ENCODE measurements around the gene SLAMF6.
"Not testable (repeated sequence)": the region's sequence is repeated elsewhere in the genome, so short reads cannot be mapped to it uniquely, and the experiment has no call there.

The SLAMF6 gene

GRCh38 chr1:160504651-160505050, 18.4 kb downstream of the SLAMF6 start:
- DNase-seq (ENCODE audit: low read depth), result no peak

- no peak for DNase-seq (ENCODE audit: low read depth)
Observed at GRCh38 chr1:160503087-160503486, 20.0 kb downstream of the SLAMF6 start.

DNA sequence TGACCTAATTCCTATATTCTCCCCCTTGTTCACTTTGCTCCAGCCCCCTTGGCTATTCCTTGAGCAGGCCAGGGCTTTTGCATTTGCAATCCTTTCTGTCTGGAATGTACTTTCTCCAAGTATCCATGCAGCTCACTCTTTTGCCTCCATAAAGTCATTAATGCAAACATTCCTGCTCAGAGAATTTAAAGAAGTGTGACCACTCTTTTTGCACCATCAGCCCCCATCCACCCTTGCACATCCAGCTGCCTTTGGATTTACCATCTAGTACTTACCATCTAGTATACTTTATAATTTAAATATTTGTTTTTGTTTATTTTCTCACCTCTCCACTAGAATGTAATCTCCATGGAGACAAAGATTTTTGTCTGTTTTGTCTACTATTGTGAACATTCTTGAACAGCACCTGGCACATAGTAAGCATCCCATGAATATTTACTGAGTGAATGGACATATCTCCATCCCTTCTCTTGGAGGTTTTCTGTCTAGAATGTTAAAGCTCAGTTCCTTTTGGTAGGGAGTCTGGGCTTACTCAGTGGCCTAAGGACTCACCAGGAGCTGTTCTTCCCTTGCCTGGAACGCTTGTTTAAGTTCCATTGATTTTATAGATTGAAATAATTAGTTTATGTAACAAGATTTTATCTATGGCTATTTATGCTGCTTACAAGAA, 22.6 kb downstream of the SLAMF6 start:
- DNase-seq (ENCODE audit: low read depth), result no peak

GRCh38 chr1:160499631-160500030, 23.4 kb downstream of the SLAMF6 start:
- no peak for DNase-seq (ENCODE audit: low read depth)

- DNase-seq (ENCODE audit: low read depth), result not testable (repeated sequence)
Observed at GRCh38 chr1:160498301-160499065, 24.6 kb downstream of the SLAMF6 start.

DNA sequence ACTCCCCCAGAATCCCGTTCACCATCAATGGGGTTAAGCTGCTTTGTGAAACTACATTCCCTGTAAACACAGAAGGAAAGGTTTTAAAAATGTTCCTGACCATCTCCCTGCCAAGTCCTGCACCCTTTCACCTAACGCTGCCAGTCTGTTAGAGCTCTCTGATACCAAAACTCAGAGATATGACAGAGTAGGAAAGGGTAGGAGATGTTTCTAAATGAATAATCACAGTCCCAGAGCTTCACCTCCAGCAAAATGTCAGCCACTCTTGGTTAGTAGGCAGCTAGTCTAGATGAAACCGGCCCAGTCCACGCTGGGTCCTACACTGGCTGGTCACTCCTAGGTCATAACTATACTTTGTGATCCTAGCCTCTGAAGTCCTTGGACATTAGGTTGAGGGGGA, 26.7 kb downstream of the SLAMF6 start:
- DNase-seq (ENCODE audit: low read depth), result no peak

- no peak for DNase-seq (ENCODE audit: low read depth)
Observed at GRCh38 chr1:160494620-160495019, 28.4 kb downstream of the SLAMF6 start.

DNA sequence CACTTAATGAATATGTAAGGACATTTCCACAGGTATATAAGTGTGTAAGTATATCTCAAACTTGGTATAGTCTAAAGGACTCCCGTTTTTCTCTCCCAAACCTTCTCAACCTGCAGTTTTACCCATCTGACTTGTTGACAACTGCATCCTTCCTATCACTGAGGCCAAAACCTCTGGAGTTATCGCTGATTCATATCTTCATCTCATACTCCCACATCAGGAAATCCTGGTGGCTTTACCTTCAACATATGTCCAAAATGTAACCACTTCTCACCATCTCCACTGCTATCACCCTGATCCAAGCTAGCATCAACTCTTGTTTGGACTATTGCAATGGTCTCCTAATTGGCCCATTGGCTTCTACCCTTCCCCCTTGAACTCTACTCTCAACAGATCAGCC, 30.4 kb downstream of the SLAMF6 start:
- no peak for DNase-seq (ENCODE audit: low read depth)

DNA sequence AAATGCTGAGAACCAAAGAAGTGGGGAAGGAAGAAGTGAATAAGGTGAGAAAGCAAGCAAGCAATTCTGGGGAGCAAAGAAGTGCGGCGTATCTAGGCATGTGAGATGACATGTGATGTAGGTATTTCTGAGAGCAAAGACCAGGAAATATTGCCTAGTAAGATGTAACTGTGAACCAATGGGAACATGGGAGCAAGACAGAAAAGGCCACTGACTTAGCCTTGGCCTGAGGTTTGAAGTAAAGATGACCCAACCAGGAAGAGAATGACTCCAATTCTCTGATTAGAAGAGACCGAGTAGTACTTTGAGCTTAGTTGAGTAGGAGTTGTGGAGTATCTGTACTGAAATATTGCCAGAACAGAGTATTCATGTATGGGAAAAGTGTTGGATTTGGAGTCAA, 31.1 kb downstream of the SLAMF6 start:
- no peak for DNase-seq (ENCODE audit: low read depth)

DNA sequence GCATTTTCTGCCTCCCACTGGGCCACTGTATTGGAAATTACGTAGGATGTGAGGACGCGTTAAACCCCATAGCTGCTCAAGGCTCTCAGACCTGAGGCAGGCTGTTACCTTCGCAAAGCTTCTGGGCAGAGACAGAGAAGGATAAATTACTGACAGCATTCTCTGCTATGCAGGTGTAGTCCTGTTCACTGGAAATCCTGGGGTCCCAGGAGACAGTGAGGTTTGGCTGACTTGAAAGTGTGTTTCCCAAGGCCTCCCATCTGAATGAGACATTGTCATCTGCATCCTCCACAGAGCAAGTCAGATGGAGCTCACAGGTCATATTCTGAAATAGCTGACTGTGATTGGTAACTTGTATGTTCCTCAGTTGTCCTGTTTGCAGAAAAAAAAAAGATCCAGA, 32.0 kb downstream of the SLAMF6 start:
- DNase-seq (ENCODE audit: low read depth), result no peak

DNA sequence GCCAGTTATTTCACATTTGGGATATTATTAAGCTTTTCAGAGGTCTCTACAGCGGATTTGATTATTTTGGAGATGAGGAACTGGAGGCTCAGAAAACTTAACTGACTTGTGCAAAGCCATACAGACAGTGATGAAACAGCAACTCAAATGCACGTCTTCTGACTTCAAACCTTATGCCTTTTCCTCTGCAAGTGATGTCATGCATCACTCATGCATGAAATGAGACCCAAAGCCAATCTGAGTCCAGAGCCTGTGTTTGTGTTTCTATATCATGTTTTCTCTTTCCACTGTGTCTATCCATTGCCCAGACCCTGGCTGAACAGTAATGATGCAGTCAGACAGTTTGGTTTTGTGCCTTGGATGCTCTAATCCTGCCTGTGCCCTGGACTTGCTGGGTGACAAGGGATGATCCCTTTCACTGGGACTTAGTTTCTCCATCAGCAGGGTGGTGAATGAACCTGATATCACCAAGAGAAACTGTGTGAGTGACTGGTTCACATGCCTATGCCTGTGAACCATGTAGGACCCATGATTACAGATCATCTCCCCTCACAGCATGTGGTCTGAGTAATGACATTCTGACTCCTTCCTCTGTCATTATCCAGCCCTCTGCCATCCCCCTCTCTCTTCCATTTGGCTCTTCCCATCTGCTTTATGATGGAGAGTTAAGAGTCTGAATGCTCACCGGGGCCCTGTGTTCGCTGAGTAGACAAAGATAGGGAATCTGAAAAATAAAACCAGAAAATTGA, 33.4 kb downstream of the SLAMF6 start:
- no peak for DNase-seq (ENCODE audit: low read depth)

DNA sequence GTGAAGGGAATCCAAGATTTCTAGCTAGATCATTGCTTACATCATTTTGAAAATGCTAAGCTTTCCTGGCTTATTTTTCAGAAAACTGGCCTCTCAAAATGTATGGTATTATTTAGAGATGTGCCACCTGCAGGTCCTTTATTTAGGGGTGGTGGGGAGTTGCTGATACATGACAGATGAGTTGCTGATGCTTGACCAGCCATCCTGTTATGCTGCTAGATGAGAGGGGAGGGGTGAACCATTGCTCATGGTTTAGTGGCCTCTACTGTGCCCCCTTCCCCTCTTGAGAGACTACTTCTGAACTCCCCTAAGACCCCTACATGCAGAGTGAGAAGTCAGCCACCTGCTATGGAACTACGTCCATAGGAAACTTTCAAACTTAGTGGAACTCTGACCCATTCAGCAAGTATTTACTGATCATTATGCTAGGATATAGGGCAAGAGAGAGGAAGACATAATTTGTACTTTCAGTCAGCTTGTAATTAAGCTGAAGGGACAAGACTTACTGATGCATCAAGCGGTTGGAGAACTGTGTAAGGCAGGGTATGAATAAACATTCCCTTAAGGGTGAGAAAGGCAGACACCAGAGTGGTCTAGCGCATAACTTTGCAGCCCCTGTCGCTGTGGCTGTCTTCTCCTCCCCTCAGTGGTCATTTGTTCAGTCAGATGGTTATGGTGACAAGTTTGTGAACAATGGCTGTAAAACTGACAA, 34.6 kb downstream of the SLAMF6 start:
- DNase-seq (ENCODE audit: low read depth), result no peak

DNA sequence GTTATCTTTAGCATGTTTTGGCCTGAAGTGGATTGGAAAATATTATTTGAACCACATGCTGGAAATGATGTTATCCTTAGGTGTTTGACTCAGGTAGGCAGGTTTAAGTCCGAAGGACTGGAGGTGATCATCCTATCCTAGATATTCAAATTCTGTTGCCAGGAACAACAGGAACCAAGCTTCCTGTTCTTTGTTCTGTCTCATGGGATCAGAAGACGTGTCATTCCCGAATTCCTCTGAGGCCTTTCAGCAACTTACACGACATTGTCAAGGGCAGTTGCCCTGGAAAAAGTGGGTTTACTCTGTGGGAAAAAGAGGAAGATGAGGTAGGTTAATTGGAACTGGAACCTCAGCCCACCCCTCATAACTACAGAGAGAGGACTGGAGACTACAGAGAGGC, 36.6 kb downstream of the SLAMF6 start:
- no peak for DNase-seq (ENCODE audit: low read depth)

- no peak for DNase-seq (ENCODE audit: low read depth)
Observed at GRCh38 chr1:160483505-160484185, 39.4 kb downstream of the SLAMF6 start.

DNA sequence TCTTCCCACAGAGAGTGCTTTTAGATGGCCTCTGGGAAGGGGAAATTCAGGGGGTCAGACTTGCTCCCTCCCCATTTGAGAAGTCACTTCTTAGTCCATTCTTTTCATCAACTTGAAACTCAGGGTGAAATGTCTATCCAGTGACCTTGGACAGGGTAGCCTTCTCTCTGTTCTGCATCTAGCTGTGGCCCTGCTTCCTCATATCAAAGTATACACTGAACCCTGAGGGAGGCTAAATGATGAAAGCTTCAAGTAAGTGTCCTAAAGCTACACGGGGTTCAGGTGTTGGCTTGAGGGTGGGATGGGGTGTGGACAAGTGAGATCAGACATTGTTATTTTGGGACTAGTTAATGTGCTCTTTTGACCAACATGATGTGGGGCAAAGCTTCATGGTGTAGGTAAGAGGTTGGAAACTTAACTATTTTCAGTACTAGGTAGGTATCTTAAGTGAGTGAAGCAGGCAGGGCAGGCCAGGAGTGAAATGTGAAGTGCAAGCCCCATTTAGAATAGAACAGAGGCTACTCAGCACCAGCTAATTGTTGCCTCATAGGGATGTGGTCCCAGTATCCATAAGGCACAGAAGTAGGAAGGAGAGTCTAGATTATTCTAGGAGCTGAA, 41.0 kb downstream of the SLAMF6 start:
- no peak for DNase-seq (ENCODE audit: low read depth)

- DNase-seq (ENCODE audit: low read depth), result peak; percentile 11
Observed at GRCh38 chr1:160480781-160481180, 42.3 kb downstream of the SLAMF6 start.

DNA sequence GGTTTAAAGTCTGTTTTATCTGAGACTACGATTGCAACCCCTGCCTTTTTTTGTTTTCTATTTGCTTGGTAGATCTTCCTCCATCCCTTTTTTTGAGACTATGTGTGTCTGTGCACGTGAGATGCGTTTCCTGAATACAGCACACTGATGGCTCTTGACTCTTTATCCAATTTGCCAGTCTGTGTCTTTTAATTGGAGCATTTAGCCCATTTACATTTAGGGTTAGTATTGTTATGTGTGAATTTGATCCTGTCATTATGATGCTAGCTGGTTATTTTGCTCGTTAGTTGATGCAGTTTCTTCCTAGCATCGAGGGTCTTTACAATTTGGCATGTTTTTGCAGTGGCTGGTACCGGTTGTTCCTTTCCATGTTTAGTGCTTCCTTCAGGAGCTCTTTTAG, 44.0 kb downstream of the SLAMF6 start:
- not testable (repeated sequence) for DNase-seq (ENCODE audit: low read depth)

DNA sequence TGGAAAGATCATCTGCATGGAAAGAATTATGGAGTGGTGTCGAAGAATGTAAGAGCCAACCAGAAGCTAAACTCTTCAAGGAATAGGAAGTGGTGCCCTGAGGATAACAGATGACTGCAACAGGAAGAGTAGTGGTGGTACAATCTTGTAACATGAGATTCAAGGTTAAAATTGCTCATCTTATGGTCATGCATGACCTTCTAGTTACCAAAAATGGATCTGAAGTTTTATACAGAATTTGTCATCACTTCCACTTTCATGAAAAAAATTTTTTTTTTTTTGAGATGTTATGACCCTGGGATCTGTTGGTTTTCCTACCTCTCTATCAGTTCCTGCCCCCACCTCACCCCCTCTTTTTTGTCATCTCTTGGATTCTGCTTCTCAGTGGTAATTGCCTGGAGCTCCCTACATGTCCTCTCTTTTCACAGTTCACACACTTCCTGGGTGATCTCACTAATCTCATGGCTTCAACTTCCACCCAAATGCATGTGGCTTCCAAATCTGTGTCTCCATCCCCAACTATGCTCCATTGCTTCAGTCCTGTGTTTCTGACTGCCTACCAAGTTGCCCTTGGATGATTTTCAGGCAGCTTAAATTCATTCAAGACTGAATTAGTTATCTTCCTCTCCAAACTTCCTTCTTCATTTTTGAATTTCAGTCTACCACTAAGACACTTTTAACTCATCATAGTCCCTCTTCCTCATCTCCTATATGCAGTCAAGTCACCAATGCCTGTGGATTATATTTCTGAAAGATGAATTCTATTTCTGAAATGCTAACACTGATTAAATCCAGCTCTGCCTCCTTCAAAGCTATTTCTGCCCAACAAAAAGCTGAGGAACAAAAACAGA, 48.4 kb downstream of the SLAMF6 start:
- no peak for DNase-seq (ENCODE audit: low read depth)

DNA sequence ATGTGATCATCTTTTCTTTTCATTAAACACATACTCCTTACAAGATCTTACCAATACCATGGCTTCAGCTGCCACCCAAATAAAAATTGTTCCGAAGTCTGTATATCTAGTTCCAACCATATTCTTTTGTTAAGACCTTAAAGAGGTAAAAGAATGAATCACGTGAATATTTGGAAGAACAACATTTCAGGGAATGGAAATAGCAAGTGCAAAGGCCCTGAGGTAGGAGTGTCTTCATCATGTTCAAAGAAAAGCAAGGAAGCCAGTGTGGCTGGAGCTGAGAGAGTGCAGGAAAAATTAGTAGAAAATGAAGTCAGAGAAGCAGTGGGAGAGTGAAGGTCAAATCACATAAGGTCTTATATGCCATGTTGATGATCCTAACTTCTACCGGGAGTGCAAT, 50.9 kb downstream of the SLAMF6 start:
- no peak for DNase-seq (ENCODE audit: low read depth)

DNA sequence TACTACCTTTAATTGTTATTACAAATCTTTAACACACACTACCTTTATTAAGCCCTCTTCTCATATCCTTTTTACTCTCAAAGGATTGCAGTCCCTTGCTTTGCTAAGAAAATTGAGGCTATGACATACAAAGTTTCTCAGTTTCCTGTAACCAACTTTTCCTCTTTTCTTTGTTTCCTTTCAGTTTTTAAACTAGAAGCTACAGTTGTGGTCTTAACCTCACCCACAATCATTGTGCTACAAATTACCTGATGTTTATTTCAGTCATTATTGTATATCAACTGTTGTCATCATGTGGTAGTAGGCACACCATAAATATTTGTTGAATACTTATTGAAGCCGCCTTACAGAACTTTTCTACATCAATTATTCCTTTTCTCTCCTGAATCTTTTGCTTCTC, 51.8 kb downstream of the SLAMF6 start:
- no peak for DNase-seq (ENCODE audit: low read depth)

Measured in stimulated activated CD8-positive, alpha-beta memory T cell treated with anti-CD3 and anti-CD28 coated beads, Interleukin-4, amount 100 ng/mL, for 24 hours (primary cell).